Measurements from ENCODE around the gene RBMS3.

DNA sequence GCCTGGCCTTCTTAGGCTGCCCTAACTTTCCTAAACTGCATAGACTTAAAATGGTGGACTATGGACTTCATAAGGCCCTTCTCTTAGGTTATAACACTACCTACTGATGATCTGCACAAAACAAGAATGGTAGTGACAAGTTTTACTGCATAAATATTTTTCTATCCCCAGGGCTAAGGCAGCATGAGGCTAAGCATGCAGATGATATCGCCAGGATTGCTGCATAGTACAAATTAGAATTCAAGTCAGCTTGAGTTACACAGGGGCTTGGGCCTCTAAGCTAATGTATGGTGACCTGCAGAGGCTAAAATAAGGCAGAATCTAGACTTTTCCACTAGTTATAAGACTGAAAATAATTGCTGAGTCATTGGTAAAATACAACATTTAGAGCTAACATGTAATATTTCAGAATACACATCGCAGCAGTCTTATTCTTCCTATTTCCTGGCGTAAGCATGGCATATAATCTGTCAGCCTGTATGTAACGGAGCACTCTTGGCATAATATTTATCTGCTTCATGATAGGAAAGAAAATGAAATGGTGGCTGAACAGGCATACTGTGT is 15.3 kb upstream of the RBMS3 start:
- TF ChIP-seq POLR2A (IDR thresholded peaks at IDR 0.05; ENCODE audit: low read length) (no peak), GATA1 (IDR thresholded peaks at IDR 0.05; ENCODE audit: low read depth, low read length) (no peak)

Measured in erythroblast (primary cell).